KOPT-K1 (cell line): ENCODE measurements around the gene SHLD1.

Experiments
- H3K27ac ChIP-seq: fragments of 200-600 bp; sonication (generic); 2 replicates; pipeline ENCODE4 v1.5.1; 2016; ENCODE audit warnings: antibody characterized with exemption, mild to moderate bottlenecking, low read depth, low read length; ENCODE audit not compliant: poor library complexity, severe bottlenecking
- H3K36me3 ChIP-seq: fragments of 200-600 bp; sonication (generic); 2 replicates; pipeline ENCODE4 v1.5.1; 2017; ENCODE audit warnings: antibody characterized with exemption, mild to moderate bottlenecking, low read length, moderate library complexity; ENCODE audit not compliant: insufficient read depth
- H3K9me3 ChIP-seq: fragments of 200-600 bp; sonication (generic); 2 replicates; pipeline ENCODE4 v1.5.1; 2017; ENCODE audit warnings: antibody characterized with exemption, low read length, mild to moderate bottlenecking; ENCODE audit not compliant: insufficient read depth, poor library complexity, severe bottlenecking

The SHLD1 gene

GRCh38 chr20:5835321-5835821 lies 85.2 kb downstream of the SHLD1 start:
- Histone ChIP-seq H3K9me3 (no peaks in the 10 kb centered on the region), H3K27ac (no peak overlapping the region), H3K36me3 (no peaks in the 10 kb centered on the region)

GRCh38 chr20:5835871-5836270 lies 85.7 kb downstream of the SHLD1 start:
- H3K27ac ChIP-seq: no peak overlapping the region
- H3K36me3 ChIP-seq: no peaks in the 10 kb centered on the region
- no peaks in the 10 kb centered on the region for H3K9me3 ChIP-seq

GRCh38 chr20:5836569-5836968 lies 86.4 kb downstream of the SHLD1 start:
- Histone ChIP-seq H3K9me3 (no peaks in the 10 kb centered on the region), H3K36me3 (no peaks in the 10 kb centered on the region), H3K27ac (no peak overlapping the region)

GRCh38 chr20:5840411-5841002 lies 90.3 kb downstream of the SHLD1 start:
- Histone ChIP-seq H3K36me3 (no peaks in the 10 kb centered on the region), H3K27ac (no peak overlapping the region), H3K9me3 (no peaks in the 10 kb centered on the region)

- H3K27ac ChIP-seq: no peak overlapping the region
- no peaks in the 10 kb centered on the region for H3K36me3 ChIP-seq
- H3K9me3 ChIP-seq: no peaks in the 10 kb centered on the region
These were observed 91.3 kb downstream of the SHLD1 start for GRCh38 chr20:5841522-5841921.

- Histone ChIP-seq H3K27ac (no peak overlapping the region), H3K9me3 (no peaks in the 10 kb centered on the region), H3K36me3 (no peaks in the 10 kb centered on the region)
These were observed 92.3 kb downstream of the SHLD1 start for GRCh38 chr20:5842465-5842864.

- Histone ChIP-seq H3K36me3 (no peaks in the 10 kb centered on the region), H3K27ac (no peak overlapping the region), H3K9me3 (no peaks in the 10 kb centered on the region)
These were observed 92.9 kb downstream of the SHLD1 start for GRCh38 chr20:5843054-5843592.

- Histone ChIP-seq H3K27ac (no peak overlapping the region), H3K9me3 (no peaks in the 10 kb centered on the region), H3K36me3 (no peaks in the 10 kb centered on the region)
These were observed 94.0 kb downstream of the SHLD1 start for GRCh38 chr20:5844063-5844681.

- no peak overlapping the region for H3K27ac ChIP-seq
- no peaks in the 10 kb centered on the region for H3K36me3 ChIP-seq
- no peaks in the 10 kb centered on the region for H3K9me3 ChIP-seq
These were observed 95.7 kb downstream of the SHLD1 start for GRCh38 chr20:5845681-5846615.

- Histone ChIP-seq H3K36me3 (no peaks in the 10 kb centered on the region), H3K27ac (no peak overlapping the region), H3K9me3 (no peaks in the 10 kb centered on the region)
These were observed 98.7 kb downstream of the SHLD1 start for GRCh38 chr20:5848711-5849505.

- no peaks in the 10 kb centered on the region for H3K36me3 ChIP-seq
- H3K9me3 ChIP-seq: no peaks in the 10 kb centered on the region
- no peak overlapping the region for H3K27ac ChIP-seq
These were observed 105.7 kb downstream of the SHLD1 start for GRCh38 chr20:5855939-5856338.

- no peak overlapping the region for H3K27ac ChIP-seq
- no peaks in the 10 kb centered on the region for H3K9me3 ChIP-seq
- peaks cover 6% of the 10 kb centered on the region; the same call in 1 of the 2 replicates for H3K36me3 ChIP-seq
These were observed 109.4 kb downstream of the SHLD1 start for GRCh38 chr20:5859608-5860007.

- peaks cover 6% of the 10 kb centered on the region; the same call in 1 of the 2 replicates for H3K36me3 ChIP-seq
- no peak overlapping the region for H3K27ac ChIP-seq
These were observed 112.5 kb downstream of the SHLD1 start for GRCh38 chr20:5862703-5863039.

GRCh38 chr20:5863040-5863833 lies 113.0 kb downstream of the SHLD1 start:
- H3K27ac ChIP-seq: no peak overlapping the region
- H3K9me3 ChIP-seq: no peaks in the 10 kb centered on the region
- peaks cover 6% of the 10 kb centered on the region; the same call in 1 of the 2 replicates for H3K36me3 ChIP-seq

More at GRCh38 chr20:5862703-5863039, 112.5 kb downstream of the SHLD1 start:
- no peaks in the 10 kb centered on the region for H3K9me3 ChIP-seq
